ENCODE results near the gene IRAK1.

GRCh38 chrX:153974726-153975286, 44.9 kb downstream of the IRAK1 start:
- TF ChIP-seq EP300 (IDR thresholded peaks at IDR 0.05; ENCODE audit: low read depth), result no peak
- TF ChIP-seq CTCF (IDR thresholded peaks at IDR 0.05), result no peak
- TF ChIP-seq POLR2AphosphoS5 (IDR thresholded peaks at IDR 0.05), result no peak
- TF ChIP-seq POLR2A (IDR thresholded peaks at IDR 0.05), result no peak
